NCI-H2081 (cell line): ENCODE data around the gene LGALS12.

Experiments
- DNase-seq, 2 experiments: peaks; one replicate each; lab custom pipeline; 2025; lab: John Stamatoyannopoulos, UW

The LGALS12 gene

DNA sequence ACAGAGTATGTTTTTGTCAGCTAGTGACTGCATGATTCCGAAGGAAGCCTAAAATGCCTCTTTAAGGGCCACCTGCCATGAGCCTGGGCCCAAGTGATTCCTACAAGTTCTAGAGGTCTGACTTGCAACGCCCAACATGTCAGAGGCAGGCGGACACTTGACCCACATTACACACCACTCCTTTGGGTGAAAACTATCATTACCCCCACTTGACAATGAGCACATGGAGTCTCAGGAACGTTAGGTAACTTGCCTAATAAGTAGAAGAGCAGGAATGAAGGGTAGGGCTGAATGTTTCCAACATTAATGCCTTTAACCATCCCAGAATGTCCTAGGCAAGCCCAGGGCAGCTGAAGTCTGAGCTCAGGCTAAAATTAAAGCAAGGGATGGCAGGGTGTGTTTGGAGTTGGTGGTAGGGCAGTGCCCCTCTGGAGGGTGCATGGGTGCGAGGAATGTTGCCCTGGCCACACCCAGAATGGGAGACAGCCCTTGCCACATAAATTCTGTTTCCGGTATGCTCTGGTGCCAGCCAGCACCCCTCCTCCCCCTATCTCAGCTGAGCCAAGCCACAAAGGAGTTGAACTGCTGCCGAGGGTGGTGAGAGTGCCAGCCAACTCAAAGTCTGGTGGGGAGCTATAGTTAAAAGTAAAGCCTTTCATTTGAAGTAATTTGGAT lies 54.8 kb downstream of the LGALS12 start:
- DNase-seq = no peak

DNA sequence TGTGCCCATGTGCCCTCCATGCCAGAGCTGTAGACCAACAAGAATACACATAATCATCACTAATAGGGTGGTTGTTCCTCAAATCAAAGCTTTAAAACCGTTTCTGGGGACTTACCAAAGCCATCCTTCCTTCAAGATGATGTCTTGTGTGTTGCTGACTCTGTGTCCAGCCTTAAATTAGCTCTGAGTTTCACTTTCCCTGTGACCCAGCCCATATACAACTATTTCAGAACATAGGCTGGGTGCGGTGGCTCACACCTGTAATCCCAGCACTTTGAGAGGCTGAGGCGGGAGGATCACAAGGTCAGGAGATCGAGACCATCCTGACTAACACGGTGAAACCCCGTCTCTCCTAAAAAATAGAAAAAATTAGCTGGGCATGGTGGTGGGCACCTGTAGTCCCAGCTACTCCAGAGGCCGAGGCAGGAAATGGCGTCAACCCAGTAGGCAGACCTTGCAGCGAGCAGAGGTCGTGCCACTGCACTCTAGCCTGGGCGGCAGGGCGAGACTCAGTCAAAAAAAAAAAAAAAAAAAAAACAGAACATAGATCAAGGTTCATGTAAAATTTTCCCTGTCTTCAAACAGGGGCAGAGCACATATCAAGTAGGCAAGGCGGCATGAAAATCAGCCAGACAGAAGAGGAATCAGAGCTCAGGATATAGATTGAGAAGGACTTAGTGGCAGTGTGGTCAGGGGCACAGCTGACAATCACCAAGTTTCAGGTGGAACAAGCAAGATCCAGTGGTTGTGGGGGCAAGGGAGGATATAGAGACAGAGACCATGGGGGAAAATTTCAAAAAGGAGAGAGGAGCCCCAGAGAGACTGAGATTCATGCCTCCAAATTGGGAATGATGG lies 57.5 kb downstream of the LGALS12 start, which contains the start of gene PLAAT2:
Gene PLAAT2, minus strand, starts transcription at position 179 of the 855 bp plus-strand sequence. Its CDS starts 55 bp downstream, at position 124.
- DNase-seq = no peak

DNA sequence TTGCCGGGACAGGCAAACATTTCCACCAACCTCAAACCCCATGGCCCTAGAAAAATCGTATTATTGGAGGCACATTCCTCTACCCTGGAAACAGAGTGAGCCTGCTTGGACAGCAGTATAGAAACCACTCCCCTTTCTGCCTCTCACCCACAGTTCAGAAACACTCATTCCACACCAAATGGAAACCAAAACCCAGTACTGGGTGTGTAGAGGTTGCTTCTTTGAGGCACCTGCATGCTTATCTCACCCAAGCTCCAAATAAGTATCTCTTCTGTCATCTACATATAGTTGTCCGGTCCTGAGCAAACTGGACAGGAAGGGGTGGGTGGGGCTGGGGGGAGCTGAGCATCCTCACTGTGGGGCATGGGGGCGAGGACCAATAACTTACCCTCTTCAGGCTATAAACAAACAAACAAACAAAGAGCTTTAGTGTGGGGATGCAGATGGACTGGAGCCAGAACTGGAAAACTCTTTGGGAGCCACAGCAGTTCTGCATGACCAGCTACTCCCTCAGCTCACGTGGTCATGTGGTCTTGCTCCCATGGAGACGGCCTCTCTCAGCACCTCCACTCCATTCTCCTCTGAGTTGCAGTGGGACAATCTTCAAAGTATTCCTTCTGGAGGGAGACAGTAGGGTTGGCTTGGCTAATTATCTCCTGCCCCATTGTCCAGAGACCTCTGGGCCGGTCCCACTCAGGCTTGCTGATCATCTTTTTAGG lies 58.3 kb downstream of the LGALS12 start:
- DNase-seq = no peak

- no peak for DNase-seq
Measured at GRCh38 chr11:63564784-63565350, 59.0 kb downstream of the LGALS12 start.
